K562 (cell line): Measurements from ENCODE around the gene FOS. TPM values are rescaled to one million over a fixed set of nuclear protein-coding genes. Genes with fewer than 3 reads are reported as not detected.

ENCODE experiments used
- E2F4 ChIP-seq: sonication (generic); formaldehyde crosslinking; IDR thresholded peaks from 2 replicates; pipeline ENCODE4 v1.8.0; 2022; ENCODE audit warnings: mild to moderate bottlenecking, low read depth, missing genetic modification reagents
- JUND ChIP-seq, 2 experiments: IDR thresholded peaks; 2 replicates in 1 of 2; 3 replicates in 1 of 2; pipeline ENCODE4 v1.6.1; 2011; ENCODE audit warnings: borderline replicate concordance in 2 of 2, low read depth in 2 of 2, low read length in 2 of 2, improper control_type of control experiment in 1 of 2, missing biosample characterization in 1 of 2, missing genetic modification characterization in 1 of 2, missing genetic modification reagents in 1 of 2
- PPARD ChIP-seq: fragments of 250-450 bp; sonication (Bioruptor Pico); IDR thresholded peaks from 2 replicates; pipeline ENCODE4 v1.8.0; 2022; ENCODE audit warnings: inconsistent platforms, mild to moderate bottlenecking, moderate library complexity
- PURB ChIP-seq: sonication (generic); formaldehyde crosslinking; IDR thresholded peaks from 2 replicates; pipeline ENCODE4 v1.9.0; 2021; ENCODE audit warnings: low read depth, mild to moderate bottlenecking, missing genetic modification reagents
- SPI1 ChIP-seq: IDR thresholded peaks from 2 replicates; pipeline ENCODE4 v1.6.1; 2011; ENCODE audit warnings: low read depth, low read length, control low read depth, borderline replicate concordance
- SREBF2 ChIP-seq: sonication (generic); formaldehyde crosslinking; IDR thresholded peaks from 2 replicates; pipeline ENCODE4 v1.4.0; 2020; ENCODE audit warnings: mild to moderate bottlenecking, missing genetic modification reagents
- TAF15 ChIP-seq: fragments of 200-400 bp; formaldehyde crosslinking; IDR thresholded peaks from 2 replicates; pipeline ENCODE4 v1.6.1; 2017; ENCODE audit warnings: mild to moderate bottlenecking, low read depth, low read length, moderate library complexity
- ZBTB11 ChIP-seq, 3 experiments: fragments of 200-800 bp in 1 of 3; fragments of 250-450 bp in 1 of 3; fragments of 450-650 bp in 1 of 3; sonication (Bioruptor Pico) in 1 of 3; sonication (Bioruptor generic) in 1 of 3; formaldehyde crosslinking in 1 of 3; IDR thresholded peaks; 2 replicates each; pipeline versions ENCODE4 v1.6.1 to v1.8.0; 2016 to 2022; ENCODE audit warnings: mild to moderate bottlenecking in 2 of 3, missing genetic modification characterization in 2 of 3, missing compliant biosample characterization in 1 of 3, moderate library complexity in 1 of 3
- ZFP91 ChIP-seq: sonication (generic); formaldehyde crosslinking; IDR thresholded peaks from 2 replicates; pipeline ENCODE4 v1.8.0; 2022; ENCODE audit warnings: mild to moderate bottlenecking, missing genetic modification reagents
- ZNF75A ChIP-seq: fragments of 450-650 bp; formaldehyde crosslinking; IDR thresholded peaks from 2 replicates; pipeline ENCODE4 v1.4.0; 2020; ENCODE audit warnings: mild to moderate bottlenecking
- polyA plus RNA-seq, 8 experiments: library from polyadenylated mRNA; depleted of rRNA in 4 of 8; stranded (reverse) in 5 of 8; unstranded in 3 of 8; fragments of >200 nt; fragmentation: Nextera tagmentation in 2 of 8; fragmentation: Illumina TruSeq in 1 of 8; extraction: Ambion mirVana in 2 of 8; extraction: Trizol in 1 of 8; gene quantifications; 2 replicates each; pipeline versions ENCODE4 v1.2.1 to v1.2.3, GENCODE V29; 2011 to 2014; ENCODE audit warnings: inconsistent platforms in 1 of 8, missing spikeins in 1 of 8
- total RNA-seq, 7 experiments: library from RNA; depleted of rRNA in 6 of 7; stranded (reverse); fragments of >200 nt in 6 of 7; fragmentation: Illumina TruSeq in 2 of 7; extraction: Trizol in 2 of 7; gene quantifications; 2 replicates each; pipeline versions ENCODE4 v1.2.1 to v1.2.3, GENCODE V29; 2011 to 2021; ENCODE audit warnings: low replicate concordance in 1 of 7
- TF ChIP-seq, protein P1 (sequence below): IDR thresholded peaks from 2 replicates; pipeline ENCODE4 v1.6.1; 2011; ENCODE audit not compliant: insufficient read length; ENCODE audit errors: extremely low read depth
- TF ChIP-seq, protein P2 (sequence below): fragments of 250-450 bp; sonication (Bioruptor Pico); IDR thresholded peaks from 2 replicates; pipeline ENCODE4 v1.4.0; 2020; ENCODE audit warnings: mild to moderate bottlenecking, moderate library complexity

FOS gene
- total and polyA plus RNA-seq, 9 of the 15 experiments (the other 6 are each of a cell fraction or from before 2014, with no cell fraction given): 0.54 to 13.8 (median 8.9) TPM

DNA sequence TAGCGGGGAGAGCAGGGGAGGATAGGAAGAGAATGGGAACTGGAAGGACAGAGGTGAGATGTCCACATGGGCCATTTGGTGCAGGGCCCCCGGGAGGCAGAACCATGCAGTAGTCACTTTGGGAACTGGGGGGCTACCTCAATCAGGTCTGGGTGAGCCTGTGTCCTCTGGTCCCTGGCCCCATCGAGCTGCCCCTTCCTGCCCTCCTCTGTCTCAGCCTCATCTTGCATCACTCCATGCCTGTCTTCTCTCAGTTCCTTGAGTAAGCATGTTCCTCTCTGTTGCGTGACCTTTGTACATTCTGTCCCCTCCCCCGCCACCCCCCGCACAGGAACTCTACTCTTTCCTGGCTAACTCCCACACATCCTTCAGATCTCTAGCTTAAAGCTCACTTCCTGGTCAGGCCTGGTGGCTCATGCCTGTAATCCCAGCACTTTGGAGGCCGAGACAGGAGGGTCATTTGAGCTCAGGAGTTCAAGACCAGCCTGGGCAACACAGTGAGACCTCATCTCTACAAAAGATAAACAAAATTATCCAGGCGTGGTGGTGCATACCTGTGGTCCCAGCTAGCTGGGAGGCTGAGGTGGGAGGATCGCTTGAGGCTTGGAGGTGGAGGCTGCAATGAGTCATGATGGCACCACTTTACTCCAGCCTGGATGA, 23.2 kb downstream of the FOS start (continued):
- TF ChIP-seq SPI1 (no peak), JUND (IDR thresholded peaks at IDR 0.05; ENCODE audit: borderline replicate concordance, low read depth, low read length) (peak; percentile 38; the same call in 1 of the 2 replicates), JUND (tag; IDR thresholded peaks at IDR 0.05; ENCODE audit: borderline replicate concordance, low read depth, low read length) (no peak), E2F4 (CRISPR knock-in tag) (no peak), ZNF75A (no peak), PURB (CRISPR knock-in tag) (no peak), ZBTB11 (CRISPR knock-in tag; IDR thresholded peaks at IDR 0.05) (no peak), PPARD (CRISPR knock-in tag) (no peak), ZFP91 (CRISPR knock-in tag) (no peak), TAF15 (no peak), SREBF2 (CRISPR knock-in tag) (no peak)
- TF ChIP-seq, protein P1, sequence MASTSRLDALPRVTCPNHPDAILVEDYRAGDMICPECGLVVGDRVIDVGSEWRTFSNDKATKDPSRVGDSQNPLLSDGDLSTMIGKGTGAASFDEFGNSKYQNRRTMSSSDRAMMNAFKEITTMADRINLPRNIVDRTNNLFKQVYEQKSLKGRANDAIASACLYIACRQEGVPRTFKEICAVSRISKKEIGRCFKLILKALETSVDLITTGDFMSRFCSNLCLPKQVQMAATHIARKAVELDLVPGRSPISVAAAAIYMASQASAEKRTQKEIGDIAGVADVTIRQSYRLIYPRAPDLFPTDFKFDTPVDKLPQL: no peak
- TF ChIP-seq, protein P2, sequence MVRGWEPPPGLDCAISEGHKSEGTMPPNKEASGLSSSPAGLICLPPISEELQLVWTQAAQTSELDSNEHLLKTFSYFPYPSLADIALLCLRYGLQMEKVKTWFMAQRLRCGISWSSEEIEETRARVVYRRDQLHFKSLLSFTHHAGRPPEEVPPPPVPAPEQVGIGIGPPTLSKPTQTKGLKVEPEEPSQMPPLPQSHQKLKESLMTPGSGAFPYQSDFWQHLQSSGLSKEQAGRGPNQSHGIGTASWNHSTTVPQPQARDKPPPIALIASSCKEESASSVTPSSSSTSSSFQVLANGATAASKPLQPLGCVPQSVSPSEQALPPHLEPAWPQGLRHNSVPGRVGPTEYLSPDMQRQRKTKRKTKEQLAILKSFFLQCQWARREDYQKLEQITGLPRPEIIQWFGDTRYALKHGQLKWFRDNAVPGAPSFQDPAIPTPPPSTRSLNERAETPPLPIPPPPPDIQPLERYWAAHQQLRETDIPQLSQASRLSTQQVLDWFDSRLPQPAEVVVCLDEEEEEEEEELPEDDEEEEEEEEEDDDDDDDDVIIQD (CRISPR knock-in tag): no peak
